ENCODE data around the gene AIMP1.

AIMP1 gene

GRCh38 chr4:106323119-106323518 lies 6.8 kb downstream of the AIMP1 start:
- Histone ChIP-seq H3K27me3 (ENCODE audit: insufficient read depth, low read depth) (no peaks in the 10 kb centered on the region), H3K36me3 (ENCODE audit: insufficient read depth) (peaks cover 8% of the 10 kb centered on the region; the same call in 1 of the 2 replicates), H3K9ac (no peak overlapping the region), H2AFZ (ENCODE audit: low read depth) (no peak overlapping the region), H4K20me1 (ENCODE audit: insufficient read depth) (no peaks in the 10 kb centered on the region), H3K27ac (no peak overlapping the region), H3K79me2 (ENCODE audit: insufficient read depth, low read depth) (peaks cover 50% of the 10 kb centered on the region), H3K4me2 (no peak overlapping the region), H3K4me1 (ENCODE audit: low read depth, poor library complexity, severe bottlenecking) (peaks cover 20% of the 10 kb centered on the region), H3K4me3 (IDR thresholded peaks at IDR 0.05; ENCODE audit: insufficient read depth, low read depth, low read length) (no peak overlapping the region)
- no peak for TF ChIP-seq CTCF (conservative IDR thresholded peaks at IDR 0.05; ENCODE audit: low read depth, low read length)

GRCh38 chr4:106325800-106326199 lies 9.4 kb downstream of the AIMP1 start:
- no peak overlapping the region for H2AFZ ChIP-seq (ENCODE audit: low read depth)
- no peak overlapping the region for H3K27ac ChIP-seq
- peaks cover 27% of the 10 kb centered on the region for H3K79me2 ChIP-seq (ENCODE audit: insufficient read depth, low read depth)
- no peak overlapping the region for H3K9ac ChIP-seq
- no peaks in the 10 kb centered on the region for H4K20me1 ChIP-seq (ENCODE audit: insufficient read depth)
- no peak overlapping the region for H3K4me2 ChIP-seq
- H3K4me1 ChIP-seq (ENCODE audit: low read depth, poor library complexity, severe bottlenecking), result peaks cover 9% of the 10 kb centered on the region
- no peak overlapping the region for H3K4me3 ChIP-seq (IDR thresholded peaks at IDR 0.05; ENCODE audit: insufficient read depth, low read depth, low read length)
- no peak for TF ChIP-seq CTCF (conservative IDR thresholded peaks at IDR 0.05; ENCODE audit: low read depth, low read length)
- no peaks in the 10 kb centered on the region for H3K27me3 ChIP-seq (ENCODE audit: insufficient read depth, low read depth)
- H3K36me3 ChIP-seq (ENCODE audit: insufficient read depth), result peaks cover 9% of the 10 kb centered on the region; the same call in 1 of the 2 replicates

GRCh38 chr4:106329041-106329618 lies 12.8 kb downstream of the AIMP1 start:
- H3K4me1 ChIP-seq (ENCODE audit: low read depth, poor library complexity, severe bottlenecking), result peaks cover 7% of the 10 kb centered on the region
- no peak overlapping the region for H3K9ac ChIP-seq
- no peak overlapping the region for H3K4me3 ChIP-seq (IDR thresholded peaks at IDR 0.05; ENCODE audit: insufficient read depth, low read depth, low read length)
- peaks cover 12% of the 10 kb centered on the region; the same call in 1 of the 2 replicates for H3K79me2 ChIP-seq (ENCODE audit: insufficient read depth, low read depth)
- peaks cover 14% of the 10 kb centered on the region; the same call in 1 of the 2 replicates for H3K36me3 ChIP-seq (ENCODE audit: insufficient read depth)
- no peak overlapping the region for H3K27ac ChIP-seq
- H4K20me1 ChIP-seq (ENCODE audit: insufficient read depth), result no peaks in the 10 kb centered on the region
- H2AFZ ChIP-seq (ENCODE audit: low read depth), result no peak overlapping the region
- no peaks in the 10 kb centered on the region for H3K27me3 ChIP-seq (ENCODE audit: insufficient read depth, low read depth)
- peak; percentile 83 for TF ChIP-seq CTCF (conservative IDR thresholded peaks at IDR 0.05; ENCODE audit: low read depth, low read length)
- H3K4me2 ChIP-seq, result no peak overlapping the region

- H4K20me1 ChIP-seq (ENCODE audit: insufficient read depth), result no peaks in the 10 kb centered on the region
- H3K36me3 ChIP-seq (ENCODE audit: insufficient read depth), result peaks cover 24% of the 10 kb centered on the region; the same call in 1 of the 2 replicates
- peaks cover 4% of the 10 kb centered on the region; the same call in 1 of the 2 replicates for H3K79me2 ChIP-seq (ENCODE audit: insufficient read depth, low read depth)
- H3K27ac ChIP-seq, result no peak overlapping the region
- H3K27me3 ChIP-seq (ENCODE audit: insufficient read depth, low read depth), result no peaks in the 10 kb centered on the region
- no peak overlapping the region for H3K9ac ChIP-seq
- TF ChIP-seq CTCF (conservative IDR thresholded peaks at IDR 0.05; ENCODE audit: low read depth, low read length), result no peak
- no peak overlapping the region for H3K4me3 ChIP-seq (IDR thresholded peaks at IDR 0.05; ENCODE audit: insufficient read depth, low read depth, low read length)
- H3K4me1 ChIP-seq (ENCODE audit: low read depth, poor library complexity, severe bottlenecking), result no peaks in the 10 kb centered on the region
- no peak overlapping the region for H3K4me2 ChIP-seq
- no peak overlapping the region for H2AFZ ChIP-seq (ENCODE audit: low read depth)
Measured at GRCh38 chr4:106333186-106333585, 16.8 kb downstream of the AIMP1 start.

Data from KMS-11 (cell line).